ENCODE measurements around the gene ZNF836.

- TF ChIP-seq, protein P1, sequence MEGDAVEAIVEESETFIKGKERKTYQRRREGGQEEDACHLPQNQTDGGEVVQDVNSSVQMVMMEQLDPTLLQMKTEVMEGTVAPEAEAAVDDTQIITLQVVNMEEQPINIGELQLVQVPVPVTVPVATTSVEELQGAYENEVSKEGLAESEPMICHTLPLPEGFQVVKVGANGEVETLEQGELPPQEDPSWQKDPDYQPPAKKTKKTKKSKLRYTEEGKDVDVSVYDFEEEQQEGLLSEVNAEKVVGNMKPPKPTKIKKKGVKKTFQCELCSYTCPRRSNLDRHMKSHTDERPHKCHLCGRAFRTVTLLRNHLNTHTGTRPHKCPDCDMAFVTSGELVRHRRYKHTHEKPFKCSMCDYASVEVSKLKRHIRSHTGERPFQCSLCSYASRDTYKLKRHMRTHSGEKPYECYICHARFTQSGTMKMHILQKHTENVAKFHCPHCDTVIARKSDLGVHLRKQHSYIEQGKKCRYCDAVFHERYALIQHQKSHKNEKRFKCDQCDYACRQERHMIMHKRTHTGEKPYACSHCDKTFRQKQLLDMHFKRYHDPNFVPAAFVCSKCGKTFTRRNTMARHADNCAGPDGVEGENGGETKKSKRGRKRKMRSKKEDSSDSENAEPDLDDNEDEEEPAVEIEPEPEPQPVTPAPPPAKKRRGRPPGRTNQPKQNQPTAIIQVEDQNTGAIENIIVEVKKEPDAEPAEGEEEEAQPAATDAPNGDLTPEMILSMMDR (IDR thresholded peaks at IDR 0.05) = no peak
- TF ChIP-seq POLR2A (IDR thresholded peaks at IDR 0.05; ENCODE audit: low read length) = no peak
- TF ChIP-seq HDAC2 (IDR thresholded peaks at IDR 0.05) = no peak
- no peak for TF ChIP-seq EP300 (IDR thresholded peaks at IDR 0.05)
- TF ChIP-seq, protein P2, sequence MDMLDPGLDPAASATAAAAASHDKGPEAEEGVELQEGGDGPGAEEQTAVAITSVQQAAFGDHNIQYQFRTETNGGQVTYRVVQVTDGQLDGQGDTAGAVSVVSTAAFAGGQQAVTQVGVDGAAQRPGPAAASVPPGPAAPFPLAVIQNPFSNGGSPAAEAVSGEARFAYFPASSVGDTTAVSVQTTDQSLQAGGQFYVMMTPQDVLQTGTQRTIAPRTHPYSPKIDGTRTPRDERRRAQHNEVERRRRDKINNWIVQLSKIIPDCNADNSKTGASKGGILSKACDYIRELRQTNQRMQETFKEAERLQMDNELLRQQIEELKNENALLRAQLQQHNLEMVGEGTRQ (IDR thresholded peaks at IDR 0.05) = no peak
- no peak for TF ChIP-seq FOSL2 (IDR thresholded peaks at IDR 0.05)
- TF ChIP-seq FOSL2 (CRISPR knock-in tag; IDR thresholded peaks at IDR 0.05) = no peak
- TF ChIP-seq CBX2 (IDR thresholded peaks at IDR 0.05; ENCODE audit: borderline replicate concordance, low read depth) = no peak
- TF ChIP-seq, protein P3, sequence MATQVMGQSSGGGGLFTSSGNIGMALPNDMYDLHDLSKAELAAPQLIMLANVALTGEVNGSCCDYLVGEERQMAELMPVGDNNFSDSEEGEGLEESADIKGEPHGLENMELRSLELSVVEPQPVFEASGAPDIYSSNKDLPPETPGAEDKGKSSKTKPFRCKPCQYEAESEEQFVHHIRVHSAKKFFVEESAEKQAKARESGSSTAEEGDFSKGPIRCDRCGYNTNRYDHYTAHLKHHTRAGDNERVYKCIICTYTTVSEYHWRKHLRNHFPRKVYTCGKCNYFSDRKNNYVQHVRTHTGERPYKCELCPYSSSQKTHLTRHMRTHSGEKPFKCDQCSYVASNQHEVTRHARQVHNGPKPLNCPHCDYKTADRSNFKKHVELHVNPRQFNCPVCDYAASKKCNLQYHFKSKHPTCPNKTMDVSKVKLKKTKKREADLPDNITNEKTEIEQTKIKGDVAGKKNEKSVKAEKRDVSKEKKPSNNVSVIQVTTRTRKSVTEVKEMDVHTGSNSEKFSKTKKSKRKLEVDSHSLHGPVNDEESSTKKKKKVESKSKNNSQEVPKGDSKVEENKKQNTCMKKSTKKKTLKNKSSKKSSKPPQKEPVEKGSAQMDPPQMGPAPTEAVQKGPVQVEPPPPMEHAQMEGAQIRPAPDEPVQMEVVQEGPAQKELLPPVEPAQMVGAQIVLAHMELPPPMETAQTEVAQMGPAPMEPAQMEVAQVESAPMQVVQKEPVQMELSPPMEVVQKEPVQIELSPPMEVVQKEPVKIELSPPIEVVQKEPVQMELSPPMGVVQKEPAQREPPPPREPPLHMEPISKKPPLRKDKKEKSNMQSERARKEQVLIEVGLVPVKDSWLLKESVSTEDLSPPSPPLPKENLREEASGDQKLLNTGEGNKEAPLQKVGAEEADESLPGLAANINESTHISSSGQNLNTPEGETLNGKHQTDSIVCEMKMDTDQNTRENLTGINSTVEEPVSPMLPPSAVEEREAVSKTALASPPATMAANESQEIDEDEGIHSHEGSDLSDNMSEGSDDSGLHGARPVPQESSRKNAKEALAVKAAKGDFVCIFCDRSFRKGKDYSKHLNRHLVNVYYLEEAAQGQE (IDR thresholded peaks at IDR 0.05) = no peak
Observed at GRCh38 chr19:52219611-52220010, 48.2 kb upstream of the ZNF836 start.

Measured in A549 (cell line).